ENCODE results near the gene CCDC178.
"Not testable (repeated sequence)": the region's sequence is repeated elsewhere in the genome, so short reads cannot be mapped to it uniquely, and the experiment has no call there.

Gene CCDC178

GRCh38 chr18:33164121-33164520 is 276.4 kb downstream of the CCDC178 start:
- H3K27me3 ChIP-seq (ENCODE audit: low read depth); H3K36me3 ChIP-seq (replicated peaks); H3K4me1 ChIP-seq; in situ Hi-C loops (cut with MboI; ENCODE audit: low sequenced_read_pairs); H3K4me3 ChIP-seq; H3K9me3 ChIP-seq; DNase-seq (ENCODE audit: low spot score in 2 of 2): not testable (repeated sequence)

- H3K4me1 ChIP-seq: no peaks in the 10 kb centered on the region
- no peak overlapping the region for H3K4me3 ChIP-seq
- no peaks in the 10 kb centered on the region for H3K36me3 ChIP-seq (replicated peaks)
- no peaks in the 10 kb centered on the region for H3K27me3 ChIP-seq (ENCODE audit: low read depth)
- no peak for DNase-seq (ENCODE audit: low spot score in 2 of 2)
- no peaks in the 10 kb centered on the region for H3K9me3 ChIP-seq
- in situ Hi-C loops (cut with MboI; ENCODE audit: low sequenced_read_pairs): no loop called here
These were observed 279.4 kb downstream of the CCDC178 start for GRCh38 chr18:33161131-33161530.

- Histone ChIP-seq H3K36me3 (replicated peaks) (no peaks in the 10 kb centered on the region), H3K4me3 (no peak overlapping the region), H3K27me3 (ENCODE audit: low read depth) (no peaks in the 10 kb centered on the region), H3K9me3 (no peaks in the 10 kb centered on the region), H3K4me1 (no peaks in the 10 kb centered on the region)
- in situ Hi-C loops (cut with MboI; ENCODE audit: low sequenced_read_pairs): no loop called here
- no peak for DNase-seq (ENCODE audit: low spot score in 2 of 2)
These were observed 281.4 kb downstream of the CCDC178 start for GRCh38 chr18:33159151-33159550.

- H3K4me3 ChIP-seq: no peak overlapping the region
- H3K4me1 ChIP-seq: no peaks in the 10 kb centered on the region
- no peak for DNase-seq (ENCODE audit: low spot score in 2 of 2)
- no peaks in the 10 kb centered on the region for H3K27me3 ChIP-seq (ENCODE audit: low read depth)
- in situ Hi-C loops (cut with MboI; ENCODE audit: low sequenced_read_pairs): no loop called here
- no peaks in the 10 kb centered on the region for H3K9me3 ChIP-seq
- H3K36me3 ChIP-seq (replicated peaks): no peaks in the 10 kb centered on the region
These were observed 282.6 kb downstream of the CCDC178 start for GRCh38 chr18:33157893-33158292.

- in situ Hi-C loops (cut with MboI; ENCODE audit: low sequenced_read_pairs): no loop called here
- no peaks in the 10 kb centered on the region for H3K4me1 ChIP-seq
- DNase-seq (ENCODE audit: low spot score in 2 of 2): no peak
- no peak overlapping the region for H3K4me3 ChIP-seq
- H3K9me3 ChIP-seq: no peaks in the 10 kb centered on the region
- no peaks in the 10 kb centered on the region for H3K36me3 ChIP-seq (replicated peaks)
- H3K27me3 ChIP-seq (ENCODE audit: low read depth): no peaks in the 10 kb centered on the region
These were observed 283.5 kb downstream of the CCDC178 start for GRCh38 chr18:33156906-33157470.

- Histone ChIP-seq H3K9me3 (no peaks in the 10 kb centered on the region), H3K27me3 (ENCODE audit: low read depth) (no peaks in the 10 kb centered on the region), H3K36me3 (replicated peaks) (no peaks in the 10 kb centered on the region), H3K4me1 (no peaks in the 10 kb centered on the region), H3K4me3 (no peak overlapping the region)
- no peak for DNase-seq (ENCODE audit: low spot score in 2 of 2)
- in situ Hi-C loops (cut with MboI; ENCODE audit: low sequenced_read_pairs): no loop called here
These were observed 286.5 kb downstream of the CCDC178 start for GRCh38 chr18:33154049-33154448.

GRCh38 chr18:33152376-33152775 is 288.1 kb downstream of the CCDC178 start:
- DNase-seq (ENCODE audit: low spot score in 2 of 2): no peak
- Histone ChIP-seq H3K4me3 (no peak overlapping the region), H3K27me3 (ENCODE audit: low read depth) (no peaks in the 10 kb centered on the region), H3K36me3 (replicated peaks) (no peaks in the 10 kb centered on the region), H3K4me1 (no peaks in the 10 kb centered on the region), H3K9me3 (no peaks in the 10 kb centered on the region)
- in situ Hi-C loops (cut with MboI; ENCODE audit: low sequenced_read_pairs): no loop called here

GRCh38 chr18:33147811-33148210 is 292.7 kb downstream of the CCDC178 start:
- H3K4me1 ChIP-seq; in situ Hi-C loops (cut with MboI; ENCODE audit: low sequenced_read_pairs); H3K9me3 ChIP-seq; H3K27me3 ChIP-seq (ENCODE audit: low read depth); H3K36me3 ChIP-seq (replicated peaks); H3K4me3 ChIP-seq; DNase-seq (ENCODE audit: low spot score in 2 of 2): not testable (repeated sequence)

- no peaks in the 10 kb centered on the region for H3K27me3 ChIP-seq (ENCODE audit: low read depth)
- H3K4me3 ChIP-seq: no peak overlapping the region
- DNase-seq (ENCODE audit: low spot score in 2 of 2): no peak
- in situ Hi-C loops (cut with MboI; ENCODE audit: low sequenced_read_pairs): no loop called here
- H3K36me3 ChIP-seq (replicated peaks): no peaks in the 10 kb centered on the region
- no peaks in the 10 kb centered on the region for H3K4me1 ChIP-seq
- H3K9me3 ChIP-seq: no peaks in the 10 kb centered on the region
These were observed 294.5 kb downstream of the CCDC178 start for GRCh38 chr18:33146014-33146413.

GRCh38 chr18:33135951-33136660 is 304.4 kb downstream of the CCDC178 start:
- Histone ChIP-seq H3K9me3 (no peaks in the 10 kb centered on the region), H3K27me3 (ENCODE audit: low read depth) (no peaks in the 10 kb centered on the region), H3K36me3 (replicated peaks) (no peaks in the 10 kb centered on the region), H3K4me1 (no peaks in the 10 kb centered on the region), H3K4me3 (no peak overlapping the region)
- in situ Hi-C loops (cut with MboI; ENCODE audit: low sequenced_read_pairs): no loop called here
- no peak for DNase-seq (ENCODE audit: low spot score in 2 of 2)

GRCh38 chr18:33132657-33133056 is 307.9 kb downstream of the CCDC178 start:
- Histone ChIP-seq H3K27me3 (ENCODE audit: low read depth) (no peaks in the 10 kb centered on the region), H3K4me3 (no peak overlapping the region), H3K36me3 (replicated peaks) (no peaks in the 10 kb centered on the region), H3K4me1 (no peaks in the 10 kb centered on the region), H3K9me3 (no peaks in the 10 kb centered on the region)
- in situ Hi-C loops (cut with MboI; ENCODE audit: low sequenced_read_pairs): no loop called here
- DNase-seq (ENCODE audit: low spot score in 2 of 2): no peak

GRCh38 chr18:33128581-33128980 is 311.9 kb downstream of the CCDC178 start:
- no peak for DNase-seq (ENCODE audit: low spot score in 2 of 2)
- no peak overlapping the region for H3K4me3 ChIP-seq
- H3K36me3 ChIP-seq (replicated peaks): no peaks in the 10 kb centered on the region
- no peaks in the 10 kb centered on the region for H3K9me3 ChIP-seq
- in situ Hi-C loops (cut with MboI; ENCODE audit: low sequenced_read_pairs): no loop called here
- no peaks in the 10 kb centered on the region for H3K4me1 ChIP-seq
- H3K27me3 ChIP-seq (ENCODE audit: low read depth): no peaks in the 10 kb centered on the region

- Histone ChIP-seq H3K9me3 (no peaks in the 10 kb centered on the region), H3K27me3 (ENCODE audit: low read depth) (no peaks in the 10 kb centered on the region), H3K4me1 (no peaks in the 10 kb centered on the region), H3K36me3 (replicated peaks) (no peaks in the 10 kb centered on the region), H3K4me3 (no peak overlapping the region)
- no peak for DNase-seq (ENCODE audit: low spot score in 2 of 2)
- in situ Hi-C loops (cut with MboI; ENCODE audit: low sequenced_read_pairs): no loop called here
These were observed 316.5 kb downstream of the CCDC178 start for GRCh38 chr18:33123862-33124518.

- no peaks in the 10 kb centered on the region for H3K9me3 ChIP-seq
- H3K4me3 ChIP-seq: no peak overlapping the region
- in situ Hi-C loops (cut with MboI; ENCODE audit: low sequenced_read_pairs): no loop called here
- H3K36me3 ChIP-seq (replicated peaks): no peaks in the 10 kb centered on the region
- H3K4me1 ChIP-seq: no peaks in the 10 kb centered on the region
- H3K27me3 ChIP-seq (ENCODE audit: low read depth): no peaks in the 10 kb centered on the region
- DNase-seq (ENCODE audit: low spot score in 2 of 2): no peak
These were observed 324.1 kb downstream of the CCDC178 start for GRCh38 chr18:33116376-33116775.

Data from HAP-1 (cell line).